Heart left ventricle (tissue), 16 donors: Measurements from ENCODE around the gene USP46. TPM values are rescaled to one million over a fixed set of nuclear protein-coding genes. Genes with fewer than 3 reads are reported as not detected.

ENCODE experiments used
- ATAC-seq, 4 donors: fragments of 200-7000 bp; cut with Tn5 transposase; one replicate each; pipeline ENCODE4 v1.9.1; 2020 to 2022; ENCODE audit warnings: moderate library complexity in 4 of 4, mild to moderate bottlenecking in 3 of 4, moderate number of reproducible peaks in 1 of 4
- DNase-seq, 5 donors: peaks; one replicate each; pipeline ENCODE4 v3.0.0-alpha.2; 2020
- H3K27ac ChIP-seq, 12 donors: fragments of 200-600 bp; sonication (generic) in 4 of 12; one replicate each; pipeline versions ENCODE4 v1.5.0 to v1.8.0; 2016 to 2022; ENCODE audit warnings: mild to moderate bottlenecking in 2 of 12
- H3K27me3 ChIP-seq, 9 donors: fragments of 200-600 bp; sonication (generic) in 2 of 9; one replicate each; pipeline versions ENCODE4 v1.5.1 to v1.8.0; 2016 to 2022; ENCODE audit warnings: mild to moderate bottlenecking in 3 of 9
- H3K36me3 ChIP-seq, 9 donors: fragments of 200-600 bp; sonication (generic) in 2 of 9; one replicate each; pipeline versions ENCODE4 v1.5.0 to v1.8.0; 2018 to 2022; ENCODE audit warnings: mild to moderate bottlenecking in 2 of 9
- H3K4me1 ChIP-seq, 12 donors: fragments of 200-600 bp; sonication (generic) in 4 of 12; one replicate each; pipeline versions ENCODE4 v1.5.0 to v1.8.0; 2016 to 2022; ENCODE audit warnings: mild to moderate bottlenecking in 3 of 12
- H3K4me3 ChIP-seq, 12 donors: fragments of 200-600 bp; sonication (generic) in 4 of 12; one replicate each; pipeline versions ENCODE4 v1.5.0 to v1.8.0; 2017 to 2022; ENCODE audit warnings: mild to moderate bottlenecking in 9 of 12, moderate library complexity in 4 of 12
- H3K9me3 ChIP-seq, 12 donors: fragments of 200-600 bp; sonication (generic) in 4 of 12; one replicate each; pipeline versions ENCODE4 v1.5.0 to v1.8.0; 2016 to 2022; ENCODE audit warnings: mild to moderate bottlenecking in 1 of 12
- POLR2A ChIP-seq, 2 donors: fragments of 450-650 bp; IDR thresholded peaks; one replicate each; pipeline ENCODE4 v1.6.1; 2017; ENCODE audit warnings: antibody characterized with exemption in 2 of 2, mild to moderate bottlenecking in 2 of 2, moderate library complexity in 2 of 2
- WGBS, 4 donors: extraction: QIAGEN DNeasy Blood & Tissue Kit in 2 of 4; methylation state at CpG; one replicate each; pipeline versions ENCODE4 v1.1.5 to v1.1.7; 2013 to 2018; 5-methylcytosine and 5-hydroxymethylcytosine counted together
- intact Hi-C, 10 donors: fragments of 100-400 bp; cut with DNase I; formaldehyde crosslinking; loops; one replicate each; pipeline versions ENCODE4 v1.11.1 to v1.14.2; 2022
- polyA plus RNA-seq, 2 donors: library from polyadenylated mRNA; stranded (reverse); fragments of 200-250 nt; gene quantifications; one replicate each; pipeline ENCODE4 v1.2.3, GENCODE V29; 2013
- total RNA-seq, 9 donors: library from RNA; depleted of rRNA in 2 of 9; stranded (reverse); fragments of >200 nt in 2 of 9; fragmentation: NEBNext Ultra II Directional in 3 of 9; extraction: Animal tissue kit (Norgen Biotek cat#: 25700) in 3 of 9; gene quantifications; one replicate each; pipeline versions ENCODE4 v1.1.0 to v1.2.4, GENCODE V29; 2016 to 2023
- TF ChIP-seq, protein P1 (sequence below), 12 donors: fragments of 200-600 bp; sonication (generic) in 4 of 12; IDR thresholded peaks; one replicate each; pipeline versions ENCODE4 v1.5.0 to v1.8.0; 2018 to 2022; ENCODE audit warnings: antibody characterized with exemption in 12 of 12, mild to moderate bottlenecking in 5 of 12
- donor health status: ischemic (EF 13 %, LVEDD 7.1; RV severe dilation, severe dysfunction).
- donor health status: healthy with polysubstance abuse.
- donor health status: DM: no; HTN: yes; CAD: no.
- donor health status: DM: no; HTN: no; CAD: no.
- donor health status: ischemic (EF 25% LVEDD 6.9; RV normal size, moderate dysfunction).
- donor health status: ischemic (EF 25% LVEDD 5.7; RV mildly dilated, moderate dysfunction).
- donor health status: healthy.
- donor health status: DM: yes; HTN: yes; CAD: no.
- donor health status: ischemic (EF 35%, LVEDD 5.7; RV mildly dilated, moderate dysfunction).
- donor health status: nonischemic (EF 11% LVEDD 7.7; RV severe dilation, severe dysfunction).
- donor health status: DM: yes; HTN: yes; CAD: no.
- donor health status: PGD.
- donor health status: ischemic (EF 29% LVEDD 5.4; RV normal size, mild dysfunction).
- donor health status: nonischemic (EF 23%, LVEDD 6.1; RV moderate dilation, normal function).

Gene USP46
- total and polyA plus RNA-seq, 11 donors, result 6.1 to 111 (median 62.9) TPM

- intact Hi-C loops, result no loop called here
- H3K4me3 ChIP-seq, result no peak overlapping the region
- TF ChIP-seq POLR2A (IDR thresholded peaks at IDR 0.05), result no peak
- TF ChIP-seq, protein P1, sequence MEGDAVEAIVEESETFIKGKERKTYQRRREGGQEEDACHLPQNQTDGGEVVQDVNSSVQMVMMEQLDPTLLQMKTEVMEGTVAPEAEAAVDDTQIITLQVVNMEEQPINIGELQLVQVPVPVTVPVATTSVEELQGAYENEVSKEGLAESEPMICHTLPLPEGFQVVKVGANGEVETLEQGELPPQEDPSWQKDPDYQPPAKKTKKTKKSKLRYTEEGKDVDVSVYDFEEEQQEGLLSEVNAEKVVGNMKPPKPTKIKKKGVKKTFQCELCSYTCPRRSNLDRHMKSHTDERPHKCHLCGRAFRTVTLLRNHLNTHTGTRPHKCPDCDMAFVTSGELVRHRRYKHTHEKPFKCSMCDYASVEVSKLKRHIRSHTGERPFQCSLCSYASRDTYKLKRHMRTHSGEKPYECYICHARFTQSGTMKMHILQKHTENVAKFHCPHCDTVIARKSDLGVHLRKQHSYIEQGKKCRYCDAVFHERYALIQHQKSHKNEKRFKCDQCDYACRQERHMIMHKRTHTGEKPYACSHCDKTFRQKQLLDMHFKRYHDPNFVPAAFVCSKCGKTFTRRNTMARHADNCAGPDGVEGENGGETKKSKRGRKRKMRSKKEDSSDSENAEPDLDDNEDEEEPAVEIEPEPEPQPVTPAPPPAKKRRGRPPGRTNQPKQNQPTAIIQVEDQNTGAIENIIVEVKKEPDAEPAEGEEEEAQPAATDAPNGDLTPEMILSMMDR (IDR thresholded peaks at IDR 0.05), result no peak
- 91 to 96% (median 92%) methylated on average over 6 of the region's 6 CpGs for WGBS, 4 donors
- no peaks in the 10 kb centered on the region for H3K27me3 ChIP-seq
- H3K27ac ChIP-seq, result no peak overlapping the region
- ATAC-seq (no peak), DNase-seq (no peak)
- H3K4me1 ChIP-seq, result peaks cover 0 to 10% (median 0%) of the 10 kb centered on the region in 12 donors
- no peaks in the 10 kb centered on the region for H3K9me3 ChIP-seq
- no peaks in the 10 kb centered on the region for H3K36me3 ChIP-seq
Measured at GRCh38 chr4:52685316-52685715, 26.2 kb upstream of the USP46 start.

GRCh38 chr4:52684896-52685295 is 25.8 kb upstream of the USP46 start:
- no peak for DNase-seq
- intact Hi-C loops, result no loop called here
- H3K36me3 ChIP-seq, result no peaks in the 10 kb centered on the region
- TF ChIP-seq, protein P1 (IDR thresholded peaks at IDR 0.05), result no peak
- TF ChIP-seq POLR2A (IDR thresholded peaks at IDR 0.05), result no peak
- no peaks in the 10 kb centered on the region for H3K9me3 ChIP-seq
- no peaks in the 10 kb centered on the region for H3K27me3 ChIP-seq
- H3K27ac ChIP-seq, result no peak overlapping the region
- ATAC-seq, result no peak
- H3K4me3 ChIP-seq, result no peak overlapping the region
- H3K4me1 ChIP-seq, result peaks cover 0 to 10% (median 0%) of the 10 kb centered on the region in 12 donors
- 80 to 88% (median 86%) methylated on average over 1 of the region's 1 CpG for WGBS, 4 donors

DNA sequence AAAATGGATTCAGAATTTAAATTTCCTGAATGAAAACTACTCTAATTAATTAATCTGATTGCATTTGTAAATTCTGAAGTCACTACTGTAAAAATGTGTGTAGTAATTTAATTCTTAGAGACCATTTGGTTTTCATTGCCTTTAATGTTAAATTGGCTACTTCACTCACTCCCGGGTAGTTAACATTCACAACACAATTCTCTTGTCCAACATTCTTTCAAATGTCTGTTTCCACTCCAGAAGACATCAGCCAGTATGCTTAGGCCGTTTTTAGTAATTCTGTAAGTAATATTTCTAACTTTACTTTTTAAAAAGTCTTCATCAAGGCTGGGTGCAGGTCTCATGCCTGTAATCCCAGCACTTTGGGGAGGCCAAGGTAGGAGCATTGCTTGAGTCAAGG is 21.3 kb upstream of the USP46 start:
- H3K36me3 ChIP-seq, result no peaks in the 10 kb centered on the region
- no peak overlapping the region for H3K4me3 ChIP-seq
- no peak overlapping the region for H3K27ac ChIP-seq
- WGBS, 4 donors, result 67 to 79% (median 74%) methylated on average over 2 of the region's 2 CpGs
- TF ChIP-seq POLR2A (IDR thresholded peaks at IDR 0.05), result no peak
- TF ChIP-seq, protein P1 (IDR thresholded peaks at IDR 0.05), result no peak
- DNase-seq (no peak), ATAC-seq (no peak)
- H3K27me3 ChIP-seq, result no peaks in the 10 kb centered on the region
- intact Hi-C loops, result no loop called here
- H3K9me3 ChIP-seq, result no peaks in the 10 kb centered on the region
- H3K4me1 ChIP-seq, result peaks cover 0 to 3% (median 0%) of the 10 kb centered on the region in 12 donors

DNA sequence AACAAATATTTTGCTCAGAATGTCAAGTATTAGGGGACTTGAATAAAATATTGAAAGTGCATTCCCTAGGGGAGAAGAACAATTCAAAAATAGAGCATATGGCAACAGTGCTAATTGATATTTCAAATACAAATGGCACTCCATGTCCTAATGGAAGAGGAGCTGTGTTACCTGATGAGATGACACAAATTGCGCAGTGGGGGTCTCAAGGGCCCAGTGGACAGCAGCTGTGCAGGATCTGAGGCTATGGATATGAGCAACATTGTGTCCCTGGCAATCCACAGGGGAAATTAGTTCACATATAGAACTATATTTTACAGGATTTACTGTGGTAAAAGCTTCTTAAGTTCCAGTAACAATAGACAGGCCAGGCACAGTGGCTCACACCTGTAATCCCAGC is 17.4 kb upstream of the USP46 start:
- intact Hi-C loops, result no loop called here
- Histone ChIP-seq H3K36me3 (no peaks in the 10 kb centered on the region), H3K4me3 (no peak overlapping the region), H3K27me3 (no peaks in the 10 kb centered on the region), H3K9me3 (no peaks in the 10 kb centered on the region), H3K4me1 (peaks cover 0 to 2% (median 0%) of the 10 kb centered on the region in 12 donors), H3K27ac (no peak overlapping the region)
- DNase-seq, result no peak
- WGBS, 4 donors, result 93 to 100% (median 97%) methylated on average over 1 of the region's 1 CpG
- ATAC-seq, result no peak
- TF ChIP-seq, protein P1 (IDR thresholded peaks at IDR 0.05), result no peak
- no peak for TF ChIP-seq POLR2A (IDR thresholded peaks at IDR 0.05)
